ENCODE data around the gene ASCC2.

GRCh38 chr22:29834046-29834445 is 4.0 kb downstream of the ASCC2 start:
- TF ChIP-seq EZH2phosphoT487 (IDR thresholded peaks at IDR 0.05; ENCODE audit: insufficient read depth, low read depth): no peak
- TF ChIP-seq EZH2 (IDR thresholded peaks at IDR 0.05; ENCODE audit: insufficient read depth, poor library complexity, severe bottlenecking): no peak

Measured in GM23248 (cell line).